HG03025 (cell line): ENCODE data around the gene HSD17B11.
"Not testable (repeated sequence)": the region's sequence is repeated elsewhere in the genome, so short reads cannot be mapped to it uniquely, and the experiment has no call there.

Source experiments
- ATAC-seq: cut with Tn5 transposase; IDR thresholded peaks from one replicate; pipeline ENCODE4 v1.9.1; 2021; ENCODE audit warnings: mild to moderate bottlenecking, moderate library complexity; ENCODE audit not compliant: unreplicated experiment, low FRiP score

The HSD17B11 gene, protein sequence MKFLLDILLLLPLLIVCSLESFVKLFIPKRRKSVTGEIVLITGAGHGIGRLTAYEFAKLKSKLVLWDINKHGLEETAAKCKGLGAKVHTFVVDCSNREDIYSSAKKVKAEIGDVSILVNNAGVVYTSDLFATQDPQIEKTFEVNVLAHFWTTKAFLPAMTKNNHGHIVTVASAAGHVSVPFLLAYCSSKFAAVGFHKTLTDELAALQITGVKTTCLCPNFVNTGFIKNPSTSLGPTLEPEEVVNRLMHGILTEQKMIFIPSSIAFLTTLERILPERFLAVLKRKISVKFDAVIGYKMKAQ

DNA sequence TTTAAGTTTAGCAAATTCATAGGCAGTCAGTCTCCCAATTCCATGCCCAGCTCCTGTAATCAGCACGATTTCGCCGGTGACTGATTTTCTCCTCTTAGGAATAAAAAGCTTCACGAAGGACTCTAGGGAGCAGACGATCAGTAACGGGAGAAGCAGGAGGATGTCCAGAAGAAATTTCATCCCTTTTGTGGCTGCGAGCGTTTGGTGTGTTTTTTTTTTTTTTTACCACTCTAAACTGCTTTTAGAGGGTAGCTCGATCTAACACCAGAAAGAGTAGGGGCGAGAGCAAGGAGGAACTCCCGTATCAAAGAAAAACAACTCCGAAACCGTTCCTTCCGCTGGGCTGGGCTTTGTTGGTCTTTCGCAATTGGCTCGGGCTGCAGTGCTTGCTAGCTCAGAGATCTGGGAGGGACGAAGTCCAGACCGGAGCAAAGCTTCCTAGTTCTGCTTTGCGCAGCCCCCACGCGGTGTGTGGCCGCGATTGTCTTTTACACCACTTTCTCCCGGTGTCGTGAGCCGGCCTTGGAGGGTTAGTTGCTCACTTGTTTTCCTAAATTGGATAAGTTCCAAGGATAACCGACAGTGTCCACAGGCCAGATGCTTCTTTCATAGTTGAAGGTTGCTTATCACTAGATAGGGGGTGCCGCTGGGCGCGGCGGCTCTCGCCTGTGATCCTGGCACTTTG, at the start of gene HSD17B11:
Gene HSD17B11 (minus strand): TSS at position 298 of the 685 bp plus-strand sequence. CDS start 118 bp downstream, at position 180.
- peak; percentile 99 for ATAC-seq

DNA sequence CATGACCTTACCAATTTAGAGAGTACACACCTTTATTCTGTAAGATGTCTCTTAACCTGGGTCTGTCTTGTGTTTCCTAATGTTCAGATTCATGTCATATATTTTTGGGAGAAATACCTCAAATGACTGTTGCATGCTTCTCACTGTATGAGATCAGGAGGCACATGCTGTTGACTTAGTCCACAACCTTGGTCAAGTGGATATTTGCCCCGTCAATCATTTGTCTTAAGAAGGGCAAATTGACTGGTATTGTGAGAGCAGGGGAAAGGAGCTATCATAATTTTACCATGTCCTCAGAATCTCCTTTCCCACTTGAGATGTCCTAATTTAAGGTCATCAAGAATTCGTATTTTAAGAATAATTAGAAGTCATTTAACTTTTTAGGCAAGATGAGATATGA, 42.4 kb upstream of the HSD17B11 start:
- no peak for ATAC-seq

DNA sequence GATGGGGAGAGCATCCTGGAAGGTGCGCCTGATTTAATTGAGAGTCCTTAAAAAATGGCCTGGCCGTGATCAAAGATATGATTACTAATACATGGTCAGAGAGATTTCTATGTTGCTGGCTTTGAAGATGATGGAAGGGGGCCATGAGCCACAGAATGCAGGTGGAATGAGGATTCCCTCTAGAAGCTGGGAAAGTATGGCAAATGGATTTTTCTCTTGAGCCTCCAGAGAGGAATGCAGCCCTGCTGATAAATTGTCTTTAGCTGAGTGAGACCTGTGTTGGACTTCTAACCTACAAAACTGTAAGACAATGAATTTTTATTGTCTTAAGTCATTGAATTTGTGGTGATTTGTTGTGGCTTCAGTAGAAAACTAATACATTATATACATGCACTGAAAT, 39.0 kb upstream of the HSD17B11 start:
- no peak for ATAC-seq

DNA sequence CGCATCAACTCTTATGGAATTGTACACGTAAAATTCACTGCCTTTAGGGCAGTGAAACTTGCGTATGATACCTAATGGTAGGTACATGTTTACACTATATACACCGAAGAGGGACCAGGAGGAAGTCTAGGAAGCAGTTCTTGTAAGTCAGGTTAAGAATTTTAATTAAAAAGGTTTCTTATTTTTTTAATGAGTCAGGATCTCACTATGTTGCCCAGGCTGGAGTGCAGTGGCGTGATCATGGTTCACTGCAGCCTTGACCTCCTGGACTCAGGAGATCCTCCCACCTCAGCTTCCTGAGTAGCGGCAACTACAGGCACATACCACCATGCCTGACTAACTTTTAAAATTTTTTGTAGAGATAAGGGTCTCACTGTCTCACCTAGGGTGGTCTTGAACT, 38.0 kb upstream of the HSD17B11 start:
- ATAC-seq = no peak

DNA sequence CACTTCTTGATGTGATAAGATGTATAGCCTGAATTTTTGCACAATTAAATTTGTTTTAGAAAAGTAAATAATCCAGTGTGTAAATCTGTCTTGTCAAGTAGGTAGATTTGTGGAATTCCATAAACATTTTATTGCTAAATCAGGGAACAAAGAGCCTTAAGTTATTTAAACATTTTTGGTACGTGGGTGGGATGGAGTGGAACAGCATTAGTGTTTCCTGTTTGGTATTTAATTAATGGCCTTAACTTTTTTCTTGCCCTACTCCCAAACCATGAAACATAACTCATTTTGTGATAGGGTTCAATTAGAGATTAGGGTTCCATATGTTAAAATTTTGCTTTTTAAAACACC, 36.5 kb upstream of the HSD17B11 start:
- ATAC-seq = no peak

DNA sequence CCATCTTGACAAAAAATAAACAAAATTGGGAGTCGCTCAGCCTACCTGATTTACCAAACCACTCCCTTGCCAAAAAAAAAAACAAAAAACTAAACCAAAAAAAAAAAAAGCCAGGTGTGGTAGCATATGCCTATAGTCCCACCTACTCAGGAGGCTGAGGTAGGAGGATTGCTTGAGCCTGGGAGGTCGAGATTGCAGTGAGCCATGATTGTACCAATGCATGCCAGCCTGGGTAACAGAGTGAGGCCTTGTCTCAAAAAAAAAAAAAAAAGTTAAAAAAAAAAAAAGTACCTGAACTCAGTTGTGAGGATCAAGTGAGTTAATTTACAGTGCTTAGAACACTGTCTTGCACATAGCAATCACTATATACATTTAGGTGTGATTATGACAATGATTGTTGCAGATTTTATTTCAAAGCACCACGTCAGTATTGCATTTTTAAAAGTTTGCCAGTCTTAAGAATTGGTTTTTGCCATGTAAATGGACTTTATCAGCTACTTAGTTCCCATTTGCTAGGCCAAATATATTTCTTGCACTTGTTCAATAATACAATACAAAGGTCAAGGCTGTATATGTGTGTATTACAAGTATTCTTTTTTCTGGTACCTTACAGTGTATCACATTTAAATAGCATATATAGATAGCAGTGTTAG, 36.0 kb upstream of the HSD17B11 start:
- no peak for ATAC-seq

DNA sequence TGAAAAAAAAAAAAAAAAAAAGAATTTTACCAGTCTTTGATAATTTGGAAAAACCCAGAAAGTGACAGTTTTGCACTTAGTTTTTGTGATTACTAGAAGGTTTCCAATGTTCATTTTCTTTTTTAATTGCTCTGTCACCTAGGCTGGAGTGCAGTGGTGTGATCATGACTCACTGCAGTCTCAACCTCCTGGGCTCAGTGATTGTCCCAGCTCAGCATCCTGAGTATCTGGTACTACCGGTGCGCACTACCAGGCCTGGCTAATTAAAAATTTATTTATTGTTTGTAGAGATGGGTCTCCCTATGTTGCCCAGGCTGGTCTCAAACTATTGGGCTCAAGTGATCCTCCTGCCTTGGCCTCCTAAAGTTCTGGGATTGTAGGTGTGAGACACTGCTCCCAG, 34.7 kb upstream of the HSD17B11 start:
- ATAC-seq = no peak

DNA sequence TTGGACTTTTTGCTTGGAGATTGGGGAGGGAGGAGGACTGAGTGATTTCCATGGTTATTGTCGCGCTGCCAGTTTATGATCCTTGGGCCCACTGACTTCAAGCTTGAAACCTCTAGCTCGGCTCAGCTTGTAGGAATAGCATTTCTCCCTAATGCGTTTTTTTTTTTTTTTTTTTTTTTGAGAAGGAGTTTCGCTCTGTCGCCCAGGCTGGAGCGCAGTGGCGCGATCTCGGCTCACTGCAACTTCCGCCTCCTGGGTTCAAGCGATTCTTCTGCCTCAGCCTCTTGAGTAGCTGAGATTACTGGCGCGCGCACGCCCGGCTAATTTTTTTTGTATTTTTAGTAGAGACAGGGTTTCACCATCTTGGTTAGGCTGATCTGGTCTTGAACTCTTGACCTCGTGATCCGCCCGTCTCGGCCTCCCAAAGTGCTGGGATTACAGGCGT, 33.1 kb upstream of the HSD17B11 start:
- not testable (repeated sequence) for ATAC-seq

DNA sequence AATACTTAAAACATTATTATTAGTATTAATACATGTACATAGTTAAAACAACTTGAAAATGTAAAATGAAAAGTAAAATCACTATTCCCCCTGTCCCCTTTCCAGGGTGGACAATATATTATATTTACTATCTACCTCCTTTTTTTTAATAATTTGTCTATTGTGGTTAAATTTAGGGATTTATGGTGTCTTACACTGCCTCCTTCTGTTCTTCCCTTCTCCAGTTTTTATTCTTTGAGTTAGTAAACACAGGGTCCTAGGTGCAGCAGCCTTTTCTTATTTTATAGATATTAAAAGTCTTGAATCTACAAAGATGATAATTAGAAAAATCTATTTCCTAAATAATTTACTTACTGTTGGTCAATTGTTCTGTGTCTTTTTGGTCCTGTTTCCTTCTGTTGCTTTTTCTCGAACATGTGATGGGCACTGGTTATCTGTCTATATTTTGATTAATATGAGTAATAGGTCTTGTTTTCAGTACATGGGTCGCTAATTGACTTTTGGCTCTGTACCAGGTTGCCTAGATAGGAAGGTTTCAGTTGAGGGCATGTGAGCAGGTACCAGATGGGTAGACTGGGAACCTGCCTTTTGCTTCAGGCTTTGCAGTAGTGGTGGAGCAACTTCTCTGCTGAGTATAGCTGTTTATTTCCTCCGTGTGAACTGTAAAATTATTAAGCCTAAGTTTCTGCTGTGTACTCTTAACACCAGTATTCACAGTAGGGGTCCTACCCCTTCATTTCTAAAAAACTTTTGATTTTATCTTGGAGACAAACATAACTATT, 32.5 kb upstream of the HSD17B11 start:
- ATAC-seq = no peak

DNA sequence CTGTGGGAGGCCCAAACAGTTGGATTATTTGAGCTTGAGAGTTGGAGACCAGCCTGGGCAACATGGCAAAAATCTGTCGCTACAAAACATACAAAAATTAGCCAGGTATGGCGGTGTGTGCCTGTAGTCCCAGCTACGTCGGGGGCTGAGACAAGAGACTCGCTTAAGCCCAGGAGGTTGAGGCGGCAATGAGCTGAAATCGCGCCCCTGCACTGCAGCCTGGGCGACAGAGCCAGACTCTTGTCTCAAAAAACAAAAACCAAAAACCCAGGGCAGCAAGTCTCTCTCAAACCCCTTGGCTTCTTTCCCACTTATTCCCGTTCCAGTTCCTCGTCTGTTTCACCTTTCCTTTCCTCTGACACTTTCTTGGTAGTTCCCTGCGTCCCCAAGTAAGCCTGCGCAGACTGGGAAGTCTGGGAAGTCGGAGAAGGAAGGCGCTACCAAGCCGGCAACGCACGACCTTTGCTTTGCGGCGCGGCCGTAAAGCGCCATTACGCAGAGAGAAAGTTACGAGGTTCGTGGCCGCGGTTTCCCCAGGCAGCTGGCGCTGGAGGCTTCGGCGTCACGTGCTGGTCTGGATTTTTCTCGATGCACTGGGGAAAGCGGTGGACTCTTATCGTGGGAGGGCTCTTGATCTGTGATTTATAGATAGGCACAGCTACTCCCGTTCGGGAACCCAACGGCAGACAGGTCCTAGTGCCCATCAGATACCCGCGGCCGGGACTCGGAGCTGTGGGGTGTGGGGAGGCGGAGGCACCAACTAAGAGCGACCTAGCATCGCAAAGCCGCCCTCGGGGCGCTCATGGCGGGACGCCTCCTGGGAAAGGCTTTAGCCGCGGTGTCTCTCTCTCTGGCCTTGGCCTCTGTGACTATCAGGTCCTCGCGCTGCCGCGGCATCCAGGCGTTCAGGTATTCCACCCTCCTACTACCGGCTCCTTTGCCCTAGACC, 31.4 kb upstream of the HSD17B11 start, which contains the start of gene NUDT9:
Gene NUDT9 (plus strand): TSS at position 470 of the 949 bp plus-strand sequence. CDS start 333 bp downstream, at position 803.
- peak; percentile 83 for ATAC-seq

DNA sequence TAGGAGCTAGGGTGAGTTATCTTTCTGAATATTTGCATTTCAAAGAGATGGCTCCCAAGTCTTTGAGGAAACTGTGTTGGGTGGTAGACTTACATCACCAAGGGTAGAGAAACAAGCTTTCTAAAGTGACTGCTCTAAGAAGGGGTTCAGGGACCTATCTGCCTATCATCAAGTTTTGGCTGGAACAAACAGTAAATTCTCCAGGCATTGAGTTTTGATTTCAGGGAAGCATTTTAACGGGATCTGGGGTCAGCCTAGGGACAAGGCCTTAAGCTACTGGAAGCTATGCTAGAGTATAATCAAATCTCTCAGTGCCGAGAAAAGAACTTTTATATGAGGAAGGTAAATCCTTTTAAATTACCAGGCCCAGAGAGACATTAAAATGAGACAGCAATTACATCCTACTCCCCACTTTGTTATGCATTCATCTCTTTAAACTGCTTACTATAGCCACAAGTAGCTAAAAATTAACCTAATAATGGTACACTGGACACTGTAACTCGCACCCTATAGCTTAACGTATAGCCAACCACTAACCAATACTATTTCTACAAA, 29.4 kb upstream of the HSD17B11 start:
- ATAC-seq = no peak

DNA sequence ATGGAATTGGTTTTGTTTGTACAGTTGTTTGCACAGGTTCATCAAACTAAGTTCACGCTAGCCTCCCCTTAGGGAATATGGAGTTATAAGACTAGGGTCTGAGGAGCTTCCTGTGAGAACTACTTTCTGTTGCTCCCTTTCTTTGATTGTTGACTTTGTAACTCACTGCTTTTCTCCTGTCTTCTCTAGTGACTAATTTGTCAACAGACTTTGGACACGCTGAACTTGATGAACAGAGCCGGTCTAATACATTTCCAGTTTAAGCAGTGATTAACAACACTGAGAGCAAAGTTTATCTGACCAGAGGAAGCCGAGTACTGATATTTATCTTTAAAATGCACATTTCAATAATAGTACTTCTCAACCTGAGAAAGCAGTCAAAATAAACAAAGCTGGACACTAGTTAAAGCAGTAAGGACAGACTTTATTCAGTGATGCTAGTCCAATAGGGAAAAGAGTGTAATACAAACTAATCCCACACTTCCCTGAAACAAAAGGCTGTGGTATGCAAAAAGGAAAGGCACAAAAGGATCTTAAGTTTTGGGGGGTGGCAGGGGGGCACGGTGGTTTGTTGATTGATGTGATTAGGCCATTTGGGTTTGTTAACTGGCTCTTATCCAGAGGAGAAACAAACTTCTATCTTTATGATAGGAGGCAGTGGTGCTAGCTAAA, 28.7 kb upstream of the HSD17B11 start:
- no peak for ATAC-seq

DNA sequence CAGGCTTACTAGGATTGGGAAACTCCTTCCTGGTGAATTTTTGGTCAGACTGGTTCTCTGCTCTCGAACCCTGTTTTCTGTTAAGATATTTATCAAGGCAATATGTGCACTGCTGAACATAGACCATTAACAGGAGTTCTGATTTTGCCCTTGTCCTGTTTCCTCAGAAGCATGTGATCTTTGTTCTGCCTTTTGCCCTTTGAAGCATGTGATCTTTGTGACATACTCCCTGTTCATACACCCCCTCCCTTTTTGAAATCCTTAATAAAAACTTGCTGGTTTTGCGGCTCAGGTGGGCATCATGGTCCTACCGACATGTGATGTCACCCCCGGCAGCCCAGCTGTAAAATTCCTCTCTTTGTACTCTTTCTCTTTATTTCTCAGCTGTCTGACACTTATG, 27.4 kb upstream of the HSD17B11 start:
- not testable (repeated sequence) for ATAC-seq

DNA sequence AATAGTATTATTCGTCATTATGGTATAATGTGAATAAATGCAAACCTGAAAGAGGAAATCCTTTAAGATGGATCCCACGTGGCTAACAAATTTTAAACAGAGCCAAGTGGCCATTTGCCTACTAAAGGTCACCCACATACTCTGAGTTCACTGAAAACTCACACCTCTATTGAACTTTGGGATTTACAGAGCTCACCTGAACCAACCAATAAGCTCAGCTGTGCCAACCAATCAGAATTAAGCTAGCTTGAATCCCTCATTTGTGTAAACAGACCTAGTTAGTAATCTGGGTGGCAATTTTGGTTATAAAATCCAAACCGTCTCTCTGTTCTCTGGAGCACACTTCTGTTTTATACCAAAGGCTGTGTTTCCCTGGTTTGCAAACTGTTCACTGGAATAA, 26.0 kb upstream of the HSD17B11 start:
- no peak for ATAC-seq

DNA sequence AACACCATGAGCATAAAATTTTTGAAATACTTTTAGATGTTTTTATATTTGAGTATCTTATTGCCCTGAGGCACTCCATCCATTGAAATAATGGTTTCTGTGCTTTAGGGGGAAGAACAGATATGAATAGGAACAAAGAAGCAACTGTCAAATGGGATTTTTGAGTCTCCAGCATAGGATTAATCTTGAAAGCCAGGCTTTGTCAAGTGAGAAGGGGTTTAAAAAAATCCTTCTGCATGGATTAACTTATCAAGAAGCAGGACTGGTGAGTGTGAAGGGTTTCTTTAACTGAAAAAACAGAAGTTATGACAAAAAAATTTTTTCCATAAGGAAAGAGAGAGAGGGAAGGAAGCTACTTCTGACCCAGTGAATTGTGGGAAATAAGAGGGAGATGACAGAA, 23.8 kb upstream of the HSD17B11 start:
- no peak for ATAC-seq

DNA sequence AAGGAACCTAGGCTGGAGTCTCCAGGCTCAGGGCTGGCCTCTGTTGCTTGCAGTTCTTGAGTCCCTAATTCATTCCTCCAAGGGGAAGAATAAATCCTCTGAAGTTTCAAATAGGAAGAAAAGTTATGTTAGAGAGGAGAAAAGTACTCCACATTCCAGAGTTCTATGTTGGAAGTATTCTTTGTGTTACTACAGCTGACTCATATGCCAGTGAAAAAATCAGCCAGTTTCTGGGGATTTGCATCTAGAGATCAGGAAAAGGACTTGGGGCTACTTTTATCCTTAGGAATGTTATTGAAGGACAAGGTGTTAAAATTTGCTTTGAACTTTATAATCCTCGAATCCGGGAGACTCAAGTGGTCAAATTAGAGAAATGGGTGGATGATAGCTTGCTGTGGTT, 19.7 kb upstream of the HSD17B11 start:
- no peak for ATAC-seq

DNA sequence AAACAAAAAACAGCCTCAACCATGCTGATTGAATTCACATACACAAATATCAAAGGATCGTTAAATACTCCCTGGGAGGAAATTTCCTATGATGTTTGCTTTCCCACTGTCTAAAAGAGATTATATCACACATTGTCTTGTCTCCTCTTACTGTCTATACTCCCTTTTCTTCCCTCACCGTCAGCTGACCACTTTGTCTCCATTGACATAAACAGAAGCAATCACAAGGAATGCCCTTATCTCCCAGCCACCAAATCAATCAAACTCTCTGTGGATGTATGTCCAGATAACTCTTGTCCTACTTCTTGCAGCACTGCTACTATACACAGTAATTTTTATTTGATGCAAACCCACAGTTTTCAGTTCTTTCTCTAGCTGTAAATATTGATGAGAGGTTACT, 19.2 kb upstream of the HSD17B11 start:
- no peak for ATAC-seq

DNA sequence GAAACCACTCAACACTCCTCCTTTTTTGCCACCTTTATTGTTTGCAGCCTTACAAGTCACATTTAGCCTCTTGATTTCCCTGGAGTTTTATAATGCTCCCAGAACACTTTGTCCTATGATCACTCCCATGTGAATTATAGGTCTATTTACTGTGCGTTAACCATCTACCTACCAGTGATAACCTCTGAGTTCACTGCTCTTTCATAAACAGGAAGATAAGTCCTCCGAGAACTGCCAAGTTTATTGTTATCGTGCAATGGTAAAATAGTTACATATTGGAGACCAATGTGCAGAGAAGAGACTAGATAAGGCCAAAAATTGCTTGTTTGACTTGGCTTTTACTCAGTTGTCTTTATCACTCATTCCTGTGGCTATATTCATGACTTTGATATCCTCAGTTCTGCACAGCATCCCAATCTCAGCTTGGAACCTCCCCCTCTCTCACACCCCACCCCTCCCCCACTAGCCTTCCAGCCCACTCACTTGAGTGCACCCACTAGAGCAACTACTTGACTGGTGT, 18.5 kb upstream of the HSD17B11 start:
- ATAC-seq = no peak

DNA sequence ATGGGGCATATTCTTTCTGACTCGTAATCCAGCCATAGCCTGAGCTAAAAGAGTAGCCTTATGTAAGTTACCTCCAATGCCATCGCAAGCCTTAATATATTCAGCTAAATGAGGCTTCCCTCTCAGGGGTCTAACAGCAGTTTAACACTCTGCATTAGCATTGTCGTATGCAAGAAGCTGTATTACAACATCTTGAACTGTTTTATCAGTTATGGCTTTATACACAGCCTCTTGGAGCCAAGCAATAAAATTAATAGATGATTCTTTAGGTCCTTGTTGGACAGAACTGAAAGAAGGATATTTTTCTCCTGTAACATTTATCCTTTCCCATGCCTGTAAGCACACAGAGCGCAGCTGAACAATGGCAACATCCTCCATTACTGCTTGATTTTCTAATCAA, 15.9 kb upstream of the HSD17B11 start:
- ATAC-seq = not testable (repeated sequence)
